Body of pancreas (tissue), 4 donors: Measurements from ENCODE around the gene SLC35E3.

ENCODE experiments used
- POLR2A ChIP-seq, 3 donors: fragments of 450-650 bp; IDR thresholded peaks; one replicate each; pipeline ENCODE4 v1.6.1; 2016; ENCODE audit warnings: antibody characterized with exemption in 3 of 3, mild to moderate bottlenecking in 2 of 3
- TF ChIP-seq, protein P1 (sequence below), 7 experiments: fragments of 450-650 bp in 4 of 7; fragments of 200-600 bp in 3 of 7; sonication (generic) in 3 of 7; IDR thresholded peaks; one replicate each; pipeline ENCODE4 v1.5.1; 2016 to 2019; ENCODE audit warnings: antibody characterized with exemption in 7 of 7

DNA sequence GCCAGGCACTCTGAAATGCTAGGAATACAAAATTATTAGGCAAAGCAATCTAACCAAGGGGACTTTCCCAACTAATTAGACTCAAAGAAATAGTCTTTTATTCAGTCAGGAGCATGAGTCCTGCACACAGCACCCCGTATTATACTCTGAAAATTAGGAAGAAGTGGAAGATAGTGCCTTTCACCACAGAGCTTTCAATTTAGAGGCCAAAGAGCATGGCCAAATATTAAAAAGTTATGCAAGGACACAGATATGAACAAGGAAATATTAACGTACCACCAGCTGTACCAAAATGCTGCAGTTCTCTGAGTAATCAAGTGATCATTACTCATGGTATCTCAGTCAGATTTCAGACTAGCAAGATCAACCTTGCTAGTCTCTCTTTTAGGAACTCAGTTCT is 39.4 kb downstream of the SLC35E3 start:
- TF ChIP-seq, protein P1, sequence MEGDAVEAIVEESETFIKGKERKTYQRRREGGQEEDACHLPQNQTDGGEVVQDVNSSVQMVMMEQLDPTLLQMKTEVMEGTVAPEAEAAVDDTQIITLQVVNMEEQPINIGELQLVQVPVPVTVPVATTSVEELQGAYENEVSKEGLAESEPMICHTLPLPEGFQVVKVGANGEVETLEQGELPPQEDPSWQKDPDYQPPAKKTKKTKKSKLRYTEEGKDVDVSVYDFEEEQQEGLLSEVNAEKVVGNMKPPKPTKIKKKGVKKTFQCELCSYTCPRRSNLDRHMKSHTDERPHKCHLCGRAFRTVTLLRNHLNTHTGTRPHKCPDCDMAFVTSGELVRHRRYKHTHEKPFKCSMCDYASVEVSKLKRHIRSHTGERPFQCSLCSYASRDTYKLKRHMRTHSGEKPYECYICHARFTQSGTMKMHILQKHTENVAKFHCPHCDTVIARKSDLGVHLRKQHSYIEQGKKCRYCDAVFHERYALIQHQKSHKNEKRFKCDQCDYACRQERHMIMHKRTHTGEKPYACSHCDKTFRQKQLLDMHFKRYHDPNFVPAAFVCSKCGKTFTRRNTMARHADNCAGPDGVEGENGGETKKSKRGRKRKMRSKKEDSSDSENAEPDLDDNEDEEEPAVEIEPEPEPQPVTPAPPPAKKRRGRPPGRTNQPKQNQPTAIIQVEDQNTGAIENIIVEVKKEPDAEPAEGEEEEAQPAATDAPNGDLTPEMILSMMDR (IDR thresholded peaks at IDR 0.05): no peak
- TF ChIP-seq POLR2A (IDR thresholded peaks at IDR 0.05): no peak
